ENCODE measurements around the gene CSRNP2. TPM values are rescaled to one million over a fixed set of nuclear protein-coding genes. Genes with fewer than 3 reads are reported as not detected.

Gene CSRNP2
- total and polyA plus RNA-seq, 2 of the 8 experiments (the other 6 are each of a cell fraction or from before 2014, with no cell fraction given) = 13.7 to 34.0 TPM

DNA sequence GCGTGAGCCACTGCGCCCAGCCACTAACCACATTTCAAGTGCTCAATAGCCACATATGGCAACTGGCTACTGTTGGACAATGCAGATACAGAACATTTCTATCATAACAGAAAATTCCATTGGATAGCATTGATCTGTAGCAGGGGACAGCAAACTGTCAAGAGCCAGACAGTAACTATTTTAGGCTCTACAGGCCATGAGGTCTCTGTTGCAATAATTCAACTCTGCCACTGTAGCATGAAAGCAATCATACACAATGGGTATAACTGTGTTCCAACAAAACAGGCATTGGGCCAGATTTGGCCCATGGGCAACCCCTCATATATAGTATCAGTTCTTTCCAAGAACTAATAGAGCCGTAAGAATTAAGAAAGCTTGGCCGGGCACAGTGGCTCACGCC is 8.0 kb downstream of the CSRNP2 start:
- Histone ChIP-seq H3K4me1 (replicated peaks in 1 of 4; ENCODE audit: control insufficient read depth in 3 of 4, insufficient read depth in 4 of 4, low read length in 3 of 4) (no peaks in the 10 kb centered on the region), H3K18ac (ENCODE audit: extremely low read depth, low read length) (no peak overlapping the region), H2BK20ac (ENCODE audit: low read length) (no peak overlapping the region), H3K36me3 (ENCODE audit: control insufficient read depth in 2 of 4, insufficient read depth in 4 of 4, low read length in 3 of 4) (peaks cover 6 to 31% (median 12%) of the 10 kb centered on the region in 4 experiments; a peak in 7 of 8 replicates), H4K8ac (ENCODE audit: extremely low read depth, insufficient read depth, low read length) (no peak overlapping the region), H4K20me1 (replicated peaks in 1 of 2; ENCODE audit: control insufficient read depth in 1 of 2, insufficient read depth in 2 of 2, low read length in 2 of 2) (peaks cover 2 to 4% of the 10 kb centered on the region in 2 experiments), H3K4me3 (ENCODE audit: extremely low read depth in 1 of 4, insufficient read depth in 2 of 4, low read depth in 3 of 4, low read length in 4 of 4) (no peak overlapping the region), H4K91ac (replicated peaks; ENCODE audit: insufficient read length, low read length) (no peak overlapping the region), H3K79me2 (ENCODE audit: control insufficient read depth in 1 of 2, insufficient read depth in 2 of 2, low read length in 2 of 2) (peaks cover 0 to 29% of the 10 kb centered on the region in 2 experiments; a peak in 3 of 4 replicates), H3K79me1 (ENCODE audit: low read depth, low read length) (peaks cover 7% of the 10 kb centered on the region), H3K27me3 (replicated peaks in 1 of 4; ENCODE audit: control insufficient read depth in 3 of 4, extremely low read depth in 1 of 4, insufficient read depth in 3 of 4, low read length in 3 of 4) (no peaks in the 10 kb centered on the region), H3K56ac (replicated peaks; ENCODE audit: insufficient read length, low read depth, low read length) (no peak overlapping the region), H3K4ac (replicated peaks; ENCODE audit: insufficient read length, low read depth, low read length) (no peak overlapping the region), H3K14ac (ENCODE audit: insufficient read length) (no peak overlapping the region), H3K27ac (ENCODE audit: low read depth, low read length) (no peak overlapping the region), H3K9ac (replicated peaks in 1 of 4; ENCODE audit: extremely low read depth in 1 of 4, low read depth in 3 of 4, low read length in 3 of 4) (no peak overlapping the region), H3K23ac (ENCODE audit: insufficient read length) (no peak overlapping the region), H2AK5ac (ENCODE audit: low read depth, low read length) (no peak overlapping the region), H2BK12ac (ENCODE audit: low read depth, low read length) (no peak overlapping the region), H3K9me3 (ENCODE audit: insufficient read depth in 2 of 2, low read depth in 1 of 2, low read length in 1 of 2) (no peaks in the 10 kb centered on the region), H3K4me2 (ENCODE audit: insufficient read depth in 1 of 2, low read depth in 2 of 2, low read length in 2 of 2) (no peak overlapping the region), H4K5ac (ENCODE audit: insufficient read length, low read depth, low read length) (no peak overlapping the region), H2BK120ac (replicated peaks; ENCODE audit: low read depth, low read length) (no peak overlapping the region), H2BK15ac (ENCODE audit: low read length) (no peak overlapping the region), H2BK5ac (ENCODE audit: low read depth, low read length) (no peak overlapping the region), H3K23me2 (ENCODE audit: low read depth, low read length) (no peaks in the 10 kb centered on the region), H2AFZ (ENCODE audit: low read length) (no peak overlapping the region)
- ChIA-PET CTCF (ENCODE audit: partially characterized antibody) (interaction anchor here (1.9 to 2.9 kb wide), 2 partner anchors 265 to 266 kb away, joined by 5 to 9 read pairs; no protein-coding TSS in a partner anchor), POLR2A (ENCODE audit: partially characterized antibody) (interaction anchor here (1.8 to 2.7 kb wide), 3 partner anchors 8 to 16 kb away, joined by 3 to 23 read pairs (median 9); partner anchors contain the start of gene CSRNP2)
- FAIRE-seq = no peak
- 86% methylated on average over 5 of the region's 5 CpGs; no CpG with 5 or more reads in 1 of the 2 experiments for WGBS, 2 experiments (ENCODE audit: extremely low coverage in 1 of 2, insufficient coverage in 1 of 2, insufficient read length in 1 of 2, insufficient replicate concordance in 2 of 2, low coverage in 1 of 2, low lambda C conversion rate in 2 of 2, missing lambda C conversion rate in 1 of 2)
- no peak for DNase-seq (ENCODE audit: low read depth in 1 of 2, low spot score in 2 of 2)
- TF ChIP-seq HDAC2 (IDR thresholded peaks at IDR 0.05; ENCODE audit: borderline replicate concordance in 1 of 2, low read depth in 2 of 2, low read length in 2 of 2) = no peak
- TF ChIP-seq CBX8 (IDR thresholded peaks at IDR 0.05; ENCODE audit: borderline replicate concordance, low read depth, low read length) = no peak
- no peak for TF ChIP-seq TBP (IDR thresholded peaks at IDR 0.05; ENCODE audit: low read depth, low read length)
- TF ChIP-seq RAD21 (IDR thresholded peaks at IDR 0.05 in 1 of 2, conservative IDR thresholded peaks at IDR 0.05 in 1 of 2; ENCODE audit: low read depth in 2 of 2, low read length in 2 of 2) = no peak
- no peak for TF ChIP-seq EZH2 (IDR thresholded peaks at IDR 0.05; ENCODE audit: low read depth, low read length, severe bottlenecking)
- TF ChIP-seq RBBP5 (IDR thresholded peaks at IDR 0.05; ENCODE audit: borderline replicate concordance, low read depth, low read length) = no peak
- TF ChIP-seq RFX5 (IDR thresholded peaks at IDR 0.05; ENCODE audit: borderline replicate concordance, low read depth, low read length) = no peak
- no peak for TF ChIP-seq SIRT6 (IDR thresholded peaks at IDR 0.05; ENCODE audit: low read length)
- TF ChIP-seq YY1 (IDR thresholded peaks at IDR 0.05; ENCODE audit: low read depth, low read length) = no peak
- no peak for TF ChIP-seq BRCA1 (IDR thresholded peaks at IDR 0.05; ENCODE audit: low read depth, low read length)
- TF ChIP-seq JUN (IDR thresholded peaks at IDR 0.05; ENCODE audit: low read depth, low read length) = no peak
- TF ChIP-seq KDM5A (IDR thresholded peaks at IDR 0.05; ENCODE audit: low read length) = no peak
- TF ChIP-seq, protein P1, sequence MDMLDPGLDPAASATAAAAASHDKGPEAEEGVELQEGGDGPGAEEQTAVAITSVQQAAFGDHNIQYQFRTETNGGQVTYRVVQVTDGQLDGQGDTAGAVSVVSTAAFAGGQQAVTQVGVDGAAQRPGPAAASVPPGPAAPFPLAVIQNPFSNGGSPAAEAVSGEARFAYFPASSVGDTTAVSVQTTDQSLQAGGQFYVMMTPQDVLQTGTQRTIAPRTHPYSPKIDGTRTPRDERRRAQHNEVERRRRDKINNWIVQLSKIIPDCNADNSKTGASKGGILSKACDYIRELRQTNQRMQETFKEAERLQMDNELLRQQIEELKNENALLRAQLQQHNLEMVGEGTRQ (IDR thresholded peaks at IDR 0.05; ENCODE audit: low read length) = no peak
